Trophoblast cell (in vitro differentiated cells and primary cell): ENCODE data around the gene PIP5K1C.

Experiments
- DNase-seq, 2 donors: peaks; one replicate each; pipeline ENCODE4 v3.0.0-alpha.2; 2016
- H2AFZ ChIP-seq: 2 replicates; pipeline ENCODE4 v1.6.1; 2013; ENCODE audit warnings: low read length, moderate library complexity, mild to moderate bottlenecking; ENCODE audit not compliant: insufficient read depth, poor library complexity
- H2AK5ac ChIP-seq: 2 replicates; pipeline ENCODE4 v1.6.1; 2013; ENCODE audit warnings: mild to moderate bottlenecking, low read length
- H2BK120ac ChIP-seq: 2 replicates; pipeline ENCODE4 v1.6.1; 2013; ENCODE audit warnings: low read length, mild to moderate bottlenecking, moderate library complexity; ENCODE audit not compliant: insufficient read depth, poor library complexity
- H2BK12ac ChIP-seq: 2 replicates; pipeline ENCODE4 v1.6.1; 2013; ENCODE audit warnings: mild to moderate bottlenecking, low read length, moderate library complexity
- H2BK5ac ChIP-seq: 2 replicates; pipeline ENCODE4 v1.6.1; 2013; ENCODE audit warnings: low read length, low read depth, moderate library complexity, mild to moderate bottlenecking; ENCODE audit not compliant: poor library complexity
- H3K14ac ChIP-seq: 2 replicates; pipeline ENCODE4 v1.6.1; 2013; ENCODE audit warnings: mild to moderate bottlenecking, low read length
- H3K18ac ChIP-seq: 2 replicates; pipeline ENCODE4 v1.6.1; 2013; ENCODE audit warnings: mild to moderate bottlenecking, low read length
- H3K23ac ChIP-seq: 2 replicates; pipeline ENCODE4 v1.6.1; 2013; ENCODE audit warnings: low read length
- H3K27ac ChIP-seq: 2 replicates; pipeline ENCODE4 v1.5.1; 2013; ENCODE audit warnings: low read depth, mild to moderate bottlenecking, inconsistent platforms, low read length, moderate library complexity
- H3K27me3 ChIP-seq: 2 replicates; pipeline ENCODE4 v1.6.1; 2013; ENCODE audit warnings: inconsistent platforms, mild to moderate bottlenecking, low read length, moderate library complexity; ENCODE audit not compliant: insufficient read depth
- H3K36me3 ChIP-seq, 2 experiments: 1 replicate in 1 of 2; 2 replicates in 1 of 2; pipeline ENCODE4 v1.6.1; 2013; ENCODE audit warnings: low read length in 2 of 2, mild to moderate bottlenecking in 2 of 2, moderate library complexity in 1 of 2; ENCODE audit not compliant: insufficient read depth in 2 of 2, control insufficient read depth in 1 of 2
- H3K4ac ChIP-seq: 2 replicates; pipeline ENCODE4 v1.6.1; 2013; ENCODE audit warnings: low read depth, mild to moderate bottlenecking, low read length, moderate library complexity
- H3K4me1 ChIP-seq, 2 experiments: 1 replicate in 1 of 2; 2 replicates in 1 of 2; pipeline ENCODE4 v1.6.1; 2013; ENCODE audit warnings: low read length in 2 of 2, mild to moderate bottlenecking in 2 of 2, moderate library complexity in 1 of 2; ENCODE audit not compliant: insufficient read depth in 2 of 2, control insufficient read depth in 1 of 2
- H3K4me2 ChIP-seq: 2 replicates; pipeline ENCODE4 v1.6.1; 2013; ENCODE audit warnings: inconsistent platforms, mild to moderate bottlenecking, low read length, moderate library complexity
- H3K4me3 ChIP-seq: 2 replicates; pipeline ENCODE4 v1.5.1; 2013; ENCODE audit warnings: mild to moderate bottlenecking, low read depth, low read length, inconsistent platforms
- H3K79me1 ChIP-seq: one replicate; pipeline ENCODE4 v1.6.1; 2013; ENCODE audit warnings: low read length
- H3K79me2 ChIP-seq: 2 replicates; pipeline ENCODE4 v1.6.1; 2013; ENCODE audit warnings: low read length, mild to moderate bottlenecking; ENCODE audit not compliant: control insufficient read depth, insufficient read depth, poor library complexity
- H3K9ac ChIP-seq: 2 replicates; pipeline ENCODE4 v1.6.1; 2013; ENCODE audit warnings: mild to moderate bottlenecking, low read length
- H3K9me3 ChIP-seq: 2 replicates; pipeline ENCODE4 v1.6.1; 2013; ENCODE audit warnings: low read depth, mild to moderate bottlenecking, control low read depth, inconsistent platforms, low read length; ENCODE audit not compliant: insufficient read depth
- H4K12ac ChIP-seq: 2 replicates; pipeline ENCODE4 v1.6.1; 2013; ENCODE audit warnings: low read depth, mild to moderate bottlenecking, low read length, moderate library complexity
- H4K8ac ChIP-seq: 2 replicates; pipeline ENCODE4 v1.6.1; 2013; ENCODE audit warnings: low read depth, mild to moderate bottlenecking, low read length, moderate library complexity
- H4K91ac ChIP-seq: one replicate; pipeline ENCODE4 v1.6.1; 2013; ENCODE audit warnings: low read depth, mild to moderate bottlenecking, low read length, moderate library complexity
- WGBS: extraction: QIAGEN DNeasy Blood & Tissue Kit; methylation state at CpG from one replicate; pipeline ENCODE4 v1.1.7; 2013; ENCODE audit warnings: missing lambda C conversion rate; ENCODE audit not compliant: insufficient read length, insufficient coverage; ENCODE audit errors: extremely low coverage; 5-methylcytosine and 5-hydroxymethylcytosine counted together

The PIP5K1C gene

GRCh38 chr19:3658870-3659745, 41.2 kb downstream of the PIP5K1C start:
- no CpG with 5 or more reads among the region's 37 CpGs for WGBS
- no peaks in the 10 kb centered on the region for H3K4me1 ChIP-seq

GRCh38 chr19:3658004-3658869, 42.0 kb downstream of the PIP5K1C start:
- no peak for DNase-seq
- Histone ChIP-seq H3K23ac (no peak overlapping the region), H3K4me2 (no peak overlapping the region), H3K14ac (no peak overlapping the region), H3K27ac (no peak overlapping the region), H4K12ac (no peak overlapping the region), H2BK120ac (no peak overlapping the region), H3K4me1 (no peaks in the 10 kb centered on the region), H3K4ac (no peak overlapping the region), H4K91ac (no peak overlapping the region), H3K79me1 (no peaks in the 10 kb centered on the region), H2AK5ac (no peak overlapping the region), H2BK5ac (no peak overlapping the region), H3K4me3 (no peak overlapping the region), H3K79me2 (no peaks in the 10 kb centered on the region), H3K18ac (no peak overlapping the region), H3K27me3 (no peaks in the 10 kb centered on the region), H3K9me3 (peaks cover 3% of the 10 kb centered on the region), H3K9ac (no peak overlapping the region), H3K36me3 (peaks cover 77 to 81% of the 10 kb centered on the region in 2 experiments), H2AFZ (no peak overlapping the region), H4K8ac (no peak overlapping the region), H2BK12ac (no peak overlapping the region)
- no CpG with 5 or more reads among the region's 39 CpGs for WGBS

More at GRCh38 chr19:3658870-3659745, 41.2 kb downstream of the PIP5K1C start:
- no peak for DNase-seq
- Histone ChIP-seq H2BK5ac (no peak overlapping the region), H3K79me2 (no peaks in the 10 kb centered on the region), H3K23ac (no peak overlapping the region), H2AK5ac (no peak overlapping the region), H4K12ac (no peak overlapping the region), H2BK12ac (no peak overlapping the region), H3K4ac (no peak overlapping the region), H3K27ac (no peak overlapping the region), H3K4me3 (no peak overlapping the region), H3K9ac (no peak overlapping the region), H3K9me3 (peaks cover 3% of the 10 kb centered on the region), H3K79me1 (no peaks in the 10 kb centered on the region), H2BK120ac (no peak overlapping the region), H3K36me3 (peaks cover 78 to 81% of the 10 kb centered on the region in 2 experiments), H4K8ac (no peak overlapping the region), H3K14ac (no peak overlapping the region), H3K4me2 (no peak overlapping the region), H2AFZ (no peak overlapping the region), H3K18ac (no peak overlapping the region), H4K91ac (no peak overlapping the region), H3K27me3 (no peaks in the 10 kb centered on the region)

- no CpG with 5 or more reads among the region's 16 CpGs for WGBS
- Histone ChIP-seq H2AK5ac (no peak overlapping the region), H2BK5ac (no peak overlapping the region)
Measured at GRCh38 chr19:3657395-3657769, 42.9 kb downstream of the PIP5K1C start.

GRCh38 chr19:3656747-3657394, 43.4 kb downstream of the PIP5K1C start:
- no peak overlapping the region for H3K23ac ChIP-seq
- no peak overlapping the region for H2BK5ac ChIP-seq
- H4K91ac ChIP-seq = no peak overlapping the region
- H3K18ac ChIP-seq = no peak overlapping the region
- H3K79me1 ChIP-seq = no peaks in the 10 kb centered on the region
- H3K27ac ChIP-seq = no peak overlapping the region
- no peak overlapping the region for H2AK5ac ChIP-seq
- H4K8ac ChIP-seq = no peak overlapping the region
- H3K4me2 ChIP-seq = no peak overlapping the region
- H3K4ac ChIP-seq = no peak overlapping the region
- H3K4me3 ChIP-seq = no peak overlapping the region
- DNase-seq = no peak
- H3K4me1 ChIP-seq = no peaks in the 10 kb centered on the region
- no peak overlapping the region for H2AFZ ChIP-seq
- peaks cover 3% of the 10 kb centered on the region for H3K9me3 ChIP-seq
- no peak overlapping the region for H2BK12ac ChIP-seq
- H4K12ac ChIP-seq = no peak overlapping the region
- H3K79me2 ChIP-seq = no peaks in the 10 kb centered on the region
- no peak overlapping the region for H3K9ac ChIP-seq
- no peak overlapping the region for H3K14ac ChIP-seq
- H3K27me3 ChIP-seq = no peaks in the 10 kb centered on the region
- H2BK120ac ChIP-seq = no peak overlapping the region
- WGBS = no CpG with 5 or more reads among the region's 19 CpGs
- H3K36me3 ChIP-seq = peaks cover 82 to 84% of the 10 kb centered on the region in 2 experiments

More at GRCh38 chr19:3657395-3657769, 42.9 kb downstream of the PIP5K1C start:
- Histone ChIP-seq H2AFZ (no peak overlapping the region), H3K23ac (no peak overlapping the region), H4K8ac (no peak overlapping the region), H3K4ac (no peak overlapping the region), H3K4me1 (no peaks in the 10 kb centered on the region), H3K9me3 (peaks cover 3% of the 10 kb centered on the region), H4K12ac (no peak overlapping the region), H2BK12ac (no peak overlapping the region), H3K27ac (no peak overlapping the region), H3K18ac (no peak overlapping the region), H4K91ac (no peak overlapping the region), H3K4me3 (no peak overlapping the region), H3K36me3 (peaks cover 82 to 84% of the 10 kb centered on the region in 2 experiments), H3K14ac (no peak overlapping the region), H3K9ac (no peak overlapping the region), H3K4me2 (no peak overlapping the region), H3K79me1 (no peaks in the 10 kb centered on the region), H3K27me3 (no peaks in the 10 kb centered on the region), H2BK120ac (no peak overlapping the region), H3K79me2 (no peaks in the 10 kb centered on the region)
- no peak for DNase-seq
